RPMI7951 (cell line): ENCODE results near the gene KRTAP3-1. TPM values are rescaled to one million over a fixed set of nuclear protein-coding genes. Genes with fewer than 3 reads are reported as not detected.
A peak's percentile ranks its signal among the peaks of the same experiment; 100 is the strongest.
"Not testable (repeated sequence)": the region's sequence is repeated elsewhere in the genome, so short reads cannot be mapped to it uniquely, and the experiment has no call there.

ENCODE experiments used
- DNase-seq: peaks from one replicate; pipeline ENCODE4 v3.0.0-alpha.2; 2012; ENCODE audit warnings: low read depth
- total RNA-seq: library from RNA; depleted of rRNA; stranded (reverse); fragments of >200 nt; shearing (Covaris generic); gene quantifications from 2 replicates; pipeline ENCODE4 v1.2.3, GENCODE V29; 2014

KRTAP3-1 gene
- total RNA-seq, 1 experiment from 2014 or later = not detected

GRCh38 chr17:41015454-41015853 is 6.5 kb upstream of the KRTAP3-1 start:
- no peak for DNase-seq

- no peak for DNase-seq
Measured at GRCh38 chr17:41013606-41014005, 4.7 kb upstream of the KRTAP3-1 start.

DNA sequence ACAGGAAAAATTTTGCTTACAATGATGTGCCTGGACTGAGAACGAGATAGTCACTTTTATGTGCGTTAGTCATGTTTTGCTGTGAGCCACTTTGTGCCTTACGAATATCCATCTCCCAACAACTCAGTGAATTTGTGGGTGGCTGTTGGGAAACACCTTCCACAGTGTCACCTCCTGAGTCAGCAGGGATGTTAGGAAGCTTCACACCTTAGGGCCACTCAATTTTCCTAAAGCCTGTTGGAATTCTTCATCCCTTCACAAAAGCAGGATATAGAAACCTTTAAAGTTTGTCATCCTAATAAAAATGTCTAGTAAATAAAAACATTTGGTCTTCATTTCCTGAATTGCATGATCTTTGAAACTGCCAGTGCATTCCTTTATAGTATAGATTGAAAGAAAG is 4.3 kb upstream of the KRTAP3-1 start:
- DNase-seq = peak; percentile 4

DNA sequence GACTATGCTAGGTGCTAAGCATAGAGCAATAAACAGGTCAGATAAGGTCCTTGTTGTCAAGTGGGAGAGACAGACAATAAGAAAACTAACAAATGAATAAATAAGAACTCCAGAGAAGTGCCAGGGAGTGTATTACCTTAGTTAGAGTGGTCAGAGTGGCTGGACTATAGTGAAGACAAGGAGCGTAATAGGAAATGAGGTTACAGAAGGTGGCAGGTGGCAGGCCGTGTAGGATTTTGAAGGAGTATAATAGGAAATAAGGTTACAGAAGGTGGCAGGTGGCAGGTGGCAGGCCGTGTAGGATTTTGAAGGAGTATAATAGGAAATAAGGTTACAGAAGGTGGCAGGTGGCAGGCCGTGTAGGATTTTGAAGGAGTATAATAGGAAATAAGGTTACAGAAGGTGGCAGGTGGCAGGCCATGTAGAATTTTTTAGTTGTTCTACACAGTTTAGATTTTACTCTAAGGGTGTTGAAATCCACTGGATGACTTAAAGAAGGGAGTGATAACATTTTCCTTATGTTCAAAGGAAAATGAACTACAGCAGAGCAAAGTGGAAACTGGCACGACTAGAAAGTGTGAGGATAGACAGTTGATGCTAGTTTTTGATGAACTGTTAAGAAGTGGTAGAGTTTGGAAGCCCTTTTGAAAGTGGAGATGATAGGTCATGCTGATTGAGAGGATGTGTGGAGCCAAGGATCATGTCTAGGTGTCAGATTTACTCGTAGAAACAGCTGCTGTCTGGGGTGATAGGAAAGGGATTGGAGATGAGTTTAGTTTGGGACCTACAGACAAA is 3.6 kb upstream of the KRTAP3-1 start:
- DNase-seq = no peak

DNA sequence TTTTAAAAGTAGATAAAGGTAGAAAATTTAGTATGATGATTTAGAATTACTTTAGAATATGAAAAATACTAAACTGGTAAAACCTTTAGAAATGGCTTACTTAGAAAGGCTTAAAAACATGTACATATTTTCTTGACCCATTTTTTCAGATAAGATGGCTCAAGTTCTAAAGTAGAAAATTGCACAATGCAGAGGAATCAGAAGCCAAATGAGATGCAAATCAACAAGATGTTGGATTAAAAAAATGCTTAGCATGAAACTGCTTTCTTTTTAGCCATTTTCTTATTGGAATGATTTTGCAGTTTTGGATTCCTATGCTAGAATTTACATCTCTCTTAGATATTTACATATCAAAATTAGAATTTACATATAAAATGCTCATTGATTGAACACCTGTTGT is 1.5 kb upstream of the KRTAP3-1 start:
- no peak for DNase-seq

- DNase-seq = no peak
Measured at GRCh38 chr17:41009936-41010335, 1.0 kb upstream of the KRTAP3-1 start.

DNA sequence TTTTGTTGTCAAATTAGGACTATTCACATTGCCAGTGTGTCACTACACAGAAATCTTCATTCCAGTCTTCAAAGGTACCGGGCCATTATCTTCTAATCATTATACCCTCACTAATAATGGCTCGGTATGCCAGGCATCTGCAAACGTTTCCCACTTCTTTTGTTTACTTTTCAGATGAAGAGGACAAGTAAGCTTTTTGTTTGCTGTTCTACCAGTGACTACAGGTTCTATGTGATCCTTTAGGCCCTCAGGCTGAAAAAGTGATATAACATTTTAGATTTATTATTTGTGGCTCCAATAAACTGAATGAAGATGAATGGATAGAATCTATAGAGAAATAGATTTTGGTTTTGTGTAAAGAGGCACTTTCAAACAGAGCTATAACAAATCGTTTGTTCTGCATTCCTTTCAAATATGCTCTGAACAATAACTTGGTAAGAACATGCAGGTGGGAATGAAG is 403 bp upstream of the KRTAP3-1 start:
- no peak for DNase-seq

GRCh38 chr17:41004397-41004796 is 4.5 kb downstream of the KRTAP3-1 start:
- no peak for DNase-seq

DNA sequence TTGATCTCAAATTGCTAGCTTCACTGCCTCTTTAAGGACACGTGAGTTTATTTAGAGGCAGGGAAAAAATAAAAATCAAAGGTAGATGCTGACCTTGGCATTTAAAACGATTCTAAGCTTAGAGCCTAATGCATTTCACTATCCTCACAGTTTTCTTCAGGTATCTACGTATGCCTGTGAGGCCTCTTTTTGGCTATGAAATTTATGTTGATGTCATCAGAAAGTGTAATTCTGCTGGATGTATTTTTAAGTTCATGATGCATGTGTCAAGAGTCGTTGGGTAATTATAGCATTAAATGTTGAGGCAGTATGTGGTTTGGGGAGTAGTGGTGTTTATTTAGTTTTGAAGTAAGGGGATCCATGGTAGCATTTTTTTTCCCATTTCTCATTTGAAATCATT is 5.0 kb downstream of the KRTAP3-1 start:
- DNase-seq = no peak

DNA sequence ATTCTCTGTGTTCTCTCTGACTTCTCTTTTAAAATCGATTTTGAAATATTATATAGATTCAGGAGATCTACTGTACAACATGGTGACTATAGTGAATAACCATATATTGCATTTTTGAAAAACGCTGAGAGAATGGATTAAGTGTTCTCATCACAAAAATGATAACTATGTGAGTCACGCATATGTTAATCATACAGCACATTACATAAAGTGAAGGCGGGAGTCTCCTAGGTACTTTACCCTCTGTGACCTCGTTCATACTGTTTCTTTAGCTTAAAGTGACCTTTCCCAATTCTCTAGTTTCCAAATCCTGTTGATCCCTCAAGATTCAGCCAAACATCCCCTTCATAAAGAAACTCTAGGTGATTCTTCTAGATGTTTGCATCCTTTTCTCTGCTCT is 6.1 kb downstream of the KRTAP3-1 start:
- DNase-seq = no peak

DNA sequence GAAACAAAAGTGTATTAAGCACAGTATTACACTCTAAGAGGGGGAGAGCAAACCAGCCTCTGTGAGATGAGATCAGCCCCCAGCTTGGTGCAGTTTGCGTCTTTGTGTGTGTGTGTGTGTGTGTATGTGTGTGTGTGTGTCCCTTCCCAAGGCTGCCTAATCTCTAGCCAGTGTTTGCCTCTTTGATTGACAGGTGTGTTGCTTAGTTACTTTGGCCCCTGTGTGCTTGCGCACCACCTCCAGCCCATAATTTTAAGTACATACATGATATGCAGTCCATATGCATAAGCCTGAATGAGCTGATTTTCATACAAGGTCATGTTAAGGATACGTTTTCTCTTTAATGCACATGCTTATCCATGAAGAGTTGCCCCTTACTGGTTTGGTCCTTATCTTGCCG is 7.1 kb downstream of the KRTAP3-1 start:
- DNase-seq = no peak

- DNase-seq = not testable (repeated sequence)
Measured at GRCh38 chr17:40999563-40999962, 9.4 kb downstream of the KRTAP3-1 start, which contains the start of gene KRTAP3-2. TSS of gene KRTAP3-2 (minus strand) at chr17:40999906. CDS start at chr17:40999853, 53 bp downstream.

DNA sequence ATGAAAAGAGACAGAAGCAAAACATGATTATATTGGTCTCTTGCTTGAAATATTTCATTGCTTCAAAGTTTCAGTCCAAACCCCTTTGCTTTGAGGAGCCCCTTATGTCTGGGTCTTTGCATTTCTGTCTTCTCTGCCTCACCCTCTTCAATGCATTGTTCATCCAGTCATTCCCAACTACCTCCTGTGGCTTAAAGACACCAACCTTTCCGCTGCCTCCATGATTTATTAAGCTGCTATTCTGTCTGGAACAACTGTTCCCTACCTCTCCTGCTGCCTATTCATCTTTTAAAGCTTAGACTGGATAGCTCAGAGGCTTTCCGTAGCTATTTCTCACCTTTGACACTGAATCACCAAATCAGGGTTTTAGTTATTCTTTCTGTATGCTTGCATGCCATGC is 11.6 kb downstream of the KRTAP3-1 start:
- no peak for DNase-seq

DNA sequence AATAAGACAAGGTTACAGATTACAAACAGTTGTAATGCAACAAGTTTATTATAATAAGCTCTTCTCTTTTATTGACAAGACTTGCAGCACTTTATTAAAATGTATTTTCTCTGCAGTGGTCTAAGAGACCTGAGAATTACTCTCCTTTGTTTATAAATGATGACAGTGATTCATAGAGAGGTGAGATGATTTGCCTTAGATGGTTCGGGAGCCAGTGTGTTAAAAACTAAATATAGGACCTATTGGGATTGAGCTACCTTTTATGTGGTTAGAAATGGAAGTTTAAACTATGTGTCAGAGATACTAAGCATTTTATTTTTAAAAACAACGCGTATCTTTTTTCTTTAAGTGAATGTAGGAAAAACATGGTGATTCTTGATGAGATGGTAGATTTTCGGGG is 12.1 kb downstream of the KRTAP3-1 start:
- peak; percentile 49 for DNase-seq

GRCh38 chr17:40995116-40995515 is 13.8 kb downstream of the KRTAP3-1 start:
- no peak for DNase-seq

DNA sequence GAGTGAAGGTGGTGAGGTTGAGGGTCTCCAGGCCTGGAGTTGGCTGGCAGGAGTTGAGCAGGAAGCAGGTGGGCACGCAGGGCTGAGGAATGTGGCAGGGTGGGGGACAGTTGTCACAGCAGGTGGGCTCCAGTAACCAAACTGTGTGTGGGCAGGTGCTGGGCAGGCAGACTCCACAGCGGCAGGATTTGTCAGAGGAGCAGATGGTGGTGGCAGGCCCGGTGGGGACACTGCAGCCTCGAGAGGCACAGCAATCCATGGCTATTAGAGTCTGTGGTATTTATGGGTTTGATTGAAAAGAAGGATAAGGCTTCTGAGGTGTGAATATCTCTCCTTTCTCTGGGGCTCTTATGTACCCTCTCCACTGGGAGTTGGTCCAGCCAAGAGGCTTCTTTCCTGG is 15.1 kb downstream of the KRTAP3-1 start, which contains the start of gene KRTAP3-3:
TSS of gene KRTAP3-3 (minus strand) at position 326 of the 400 bp plus-strand sequence. CDS start at position 259, 67 bp downstream.
- DNase-seq = no peak

- no peak for DNase-seq
Measured at GRCh38 chr17:40993084-40993483, 15.8 kb downstream of the KRTAP3-1 start.

DNA sequence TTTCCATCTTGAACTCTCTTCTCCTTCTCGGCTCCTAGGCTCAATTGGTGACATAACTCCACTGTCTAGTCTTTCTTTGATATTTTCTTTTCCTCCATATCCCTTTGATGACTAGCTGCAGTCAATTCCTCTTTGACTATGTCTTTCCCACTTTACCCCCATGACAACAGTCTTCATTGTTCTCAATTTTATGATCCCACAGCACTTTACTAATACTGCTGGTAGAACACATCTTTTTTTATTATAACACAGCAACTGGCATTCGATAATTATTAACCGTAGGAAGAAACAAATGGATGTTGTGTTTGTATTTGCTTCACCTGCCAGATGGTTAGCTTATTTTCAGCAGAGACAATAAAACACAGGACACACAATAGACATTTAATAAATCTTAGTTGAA is 16.3 kb downstream of the KRTAP3-1 start:
- DNase-seq = no peak

- peak; percentile 9 for DNase-seq
Measured at GRCh38 chr17:40986920-40987319, 22.0 kb downstream of the KRTAP3-1 start.

DNA sequence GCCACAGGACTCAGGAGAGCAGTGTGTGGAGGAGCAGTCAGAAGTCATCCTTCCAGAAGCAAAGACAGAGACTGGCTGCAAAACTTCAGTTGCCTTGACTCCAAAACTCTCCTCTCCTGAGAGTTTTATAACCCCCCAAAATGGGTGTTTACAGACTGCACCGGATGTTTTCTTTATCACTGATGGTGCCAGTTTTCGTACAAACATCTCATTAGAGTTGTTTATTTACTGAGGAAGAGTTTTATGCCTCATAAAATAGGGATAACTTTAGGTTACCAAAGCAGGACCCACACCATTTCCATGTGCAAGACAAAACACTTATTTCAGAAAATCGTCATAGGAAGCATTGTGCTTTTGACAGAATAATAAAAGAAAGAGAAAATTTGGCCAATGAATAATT is 24.7 kb downstream of the KRTAP3-1 start, which contains the start of gene KRT40:
TSS of gene KRT40 (minus strand) at position 101 of the 400 bp plus-strand sequence. CDS start at position 48, 53 bp downstream.
- no peak for DNase-seq

DNA sequence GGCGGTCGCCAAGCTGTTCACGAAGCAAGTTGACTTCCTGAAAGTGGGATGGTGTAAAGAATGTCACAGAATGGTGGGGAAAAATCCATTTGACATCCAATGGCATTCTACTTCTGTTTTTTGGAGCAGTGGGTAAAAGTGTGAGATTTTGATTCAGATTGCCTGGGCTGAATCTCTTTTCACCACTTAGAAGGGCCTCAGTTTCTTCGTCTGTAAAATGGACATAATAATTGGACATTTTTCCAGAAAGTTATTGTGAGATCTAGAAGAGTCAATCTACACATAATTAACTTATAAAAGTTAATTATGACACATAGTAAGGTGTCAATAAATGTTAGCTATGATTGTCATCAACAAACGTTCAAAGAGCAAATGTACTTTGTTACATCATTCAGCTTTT is 27.8 kb downstream of the KRTAP3-1 start:
- no peak for DNase-seq

DNA sequence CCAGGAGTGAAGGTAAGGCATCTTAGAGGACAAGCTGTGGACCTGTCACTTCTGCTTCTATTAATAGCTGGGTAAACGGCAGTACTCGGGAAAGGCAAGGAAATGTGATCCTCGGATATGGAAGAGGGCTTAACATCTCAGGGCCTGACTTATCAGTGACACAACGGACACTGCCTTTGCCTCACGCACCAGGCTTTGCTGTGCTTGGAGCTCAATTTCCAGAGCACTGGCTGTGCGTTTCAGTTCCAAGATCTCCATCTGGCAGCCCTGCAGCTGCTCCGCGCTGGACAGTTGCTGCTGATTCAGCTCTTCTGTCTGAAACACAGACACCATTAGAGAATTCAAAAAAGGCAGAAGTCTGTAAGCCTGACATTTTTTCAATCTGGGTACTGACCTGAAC is 28.3 kb downstream of the KRTAP3-1 start:
- DNase-seq = peak; percentile 23

DNA sequence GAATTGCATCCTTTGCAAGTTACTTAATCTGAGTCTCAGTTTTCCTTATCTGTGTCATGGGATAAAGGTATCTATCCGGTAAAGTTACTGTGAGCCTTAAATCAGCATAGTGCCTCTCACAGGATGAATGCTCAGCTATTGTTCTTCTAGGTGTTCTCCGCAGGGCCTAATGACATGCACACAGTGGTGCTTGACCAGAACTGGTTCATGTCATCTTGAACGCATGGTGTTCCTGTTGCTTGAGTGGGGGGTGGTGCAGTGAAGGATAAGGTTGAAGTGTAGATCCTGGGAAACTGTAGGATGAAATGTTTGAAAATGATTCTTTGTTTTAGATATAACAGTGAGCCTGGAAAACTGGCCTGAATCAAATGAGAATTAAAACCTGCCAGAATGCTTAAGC is 28.8 kb downstream of the KRTAP3-1 start:
- DNase-seq = no peak
